ENCODE measurements around the gene TARS1. TPM values are rescaled to one million over a fixed set of nuclear protein-coding genes. Genes with fewer than 3 reads are reported as not detected.
A peak's percentile ranks its signal among the peaks of the same experiment; 100 is the strongest.

The TARS1 gene
- total RNA-seq, 1 donor from 2014 or later: 254 TPM

GRCh38 chr5:33439905-33440481, 772 bp upstream of the TARS1 start:
- Mint-ChIP-seq H3K27me3 (ENCODE audit: low read depth) (no peaks in the 10 kb centered on the region), H3K9me3 (ENCODE audit: low read depth) (no peaks in the 10 kb centered on the region), H3K27ac (ENCODE audit: unreplicated experiment) (no peak overlapping the region), H3K4me1 (ENCODE audit: low read depth) (peaks cover 27% of the 10 kb centered on the region), H3K36me3 (ENCODE audit: low read depth) (no peaks in the 10 kb centered on the region), H3K4me3 (ENCODE audit: unreplicated experiment) (no peak overlapping the region)
- no peak for TF ChIP-seq CTCF (IDR thresholded peaks at IDR 0.05)
- DNase-seq (ENCODE audit: low spot score): no peak

GRCh38 chr5:33441241-33442177, 744 bp downstream of the TARS1 start:
- no peak for DNase-seq (ENCODE audit: low spot score)

GRCh38 chr5:33444542-33444941, 3.8 kb downstream of the TARS1 start:
- Mint-ChIP-seq H3K4me1 (ENCODE audit: low read depth) (peaks cover 45% of the 10 kb centered on the region), H3K4me3 (ENCODE audit: unreplicated experiment) (peak overlapping the region; percentile 5)

More at GRCh38 chr5:33441241-33442177, 744 bp downstream of the TARS1 start:
- Mint-ChIP-seq H3K27ac (ENCODE audit: unreplicated experiment) (no peak overlapping the region), H3K4me1 (ENCODE audit: low read depth) (peaks cover 34% of the 10 kb centered on the region), H3K4me3 (ENCODE audit: unreplicated experiment) (no peak overlapping the region), H3K27me3 (ENCODE audit: low read depth) (no peaks in the 10 kb centered on the region), H3K36me3 (ENCODE audit: low read depth) (peaks cover 8% of the 10 kb centered on the region), H3K9me3 (ENCODE audit: low read depth) (no peaks in the 10 kb centered on the region)
- TF ChIP-seq CTCF (IDR thresholded peaks at IDR 0.05): no peak

GRCh38 chr5:33445798-33446197, 5.0 kb downstream of the TARS1 start:
- Mint-ChIP-seq H3K4me1 (ENCODE audit: low read depth) (peaks cover 45% of the 10 kb centered on the region), H3K27me3 (ENCODE audit: low read depth) (no peaks in the 10 kb centered on the region), H3K9me3 (ENCODE audit: low read depth) (no peaks in the 10 kb centered on the region), H3K27ac (ENCODE audit: unreplicated experiment) (no peak overlapping the region), H3K36me3 (ENCODE audit: low read depth) (peaks cover 16% of the 10 kb centered on the region), H3K4me3 (ENCODE audit: unreplicated experiment) (no peak overlapping the region)
- DNase-seq (ENCODE audit: low spot score): no peak
- TF ChIP-seq CTCF (IDR thresholded peaks at IDR 0.05): no peak

More at GRCh38 chr5:33444542-33444941, 3.8 kb downstream of the TARS1 start:
- no peak for DNase-seq (ENCODE audit: low spot score)
- Mint-ChIP-seq H3K36me3 (ENCODE audit: low read depth) (peaks cover 14% of the 10 kb centered on the region), H3K27ac (ENCODE audit: unreplicated experiment) (peak overlapping the region; percentile 19), H3K27me3 (ENCODE audit: low read depth) (no peaks in the 10 kb centered on the region), H3K9me3 (ENCODE audit: low read depth) (no peaks in the 10 kb centered on the region)
- no peak for TF ChIP-seq CTCF (IDR thresholded peaks at IDR 0.05)

- no peak for TF ChIP-seq CTCF (IDR thresholded peaks at IDR 0.05)
- H3K4me3 Mint-ChIP-seq (ENCODE audit: unreplicated experiment): no peak overlapping the region
Measured at GRCh38 chr5:33448118-33448517, 7.4 kb downstream of the TARS1 start.

More at GRCh38 chr5:33448118-33448517, 7.4 kb downstream of the TARS1 start:
- H3K27me3 Mint-ChIP-seq (ENCODE audit: low read depth): no peaks in the 10 kb centered on the region
- no peak for DNase-seq (ENCODE audit: low spot score)
- peaks cover 22% of the 10 kb centered on the region for H3K36me3 Mint-ChIP-seq (ENCODE audit: low read depth)
- no peaks in the 10 kb centered on the region for H3K9me3 Mint-ChIP-seq (ENCODE audit: low read depth)
- peaks cover 42% of the 10 kb centered on the region for H3K4me1 Mint-ChIP-seq (ENCODE audit: low read depth)
- peak overlapping the region; percentile 8 for H3K27ac Mint-ChIP-seq (ENCODE audit: unreplicated experiment)

Measured in chondrocyte (in vitro differentiated cells).